Aorta (tissue), 5 donors: ENCODE data around the gene NID1. TPM values are rescaled to one million over a fixed set of nuclear protein-coding genes. Genes with fewer than 3 reads are reported as not detected.

Experiments
- ATAC-seq: fragments of 200-7000 bp; cut with Tn5 transposase; one replicate; pipeline ENCODE4 v1.9.1; 2022; ENCODE audit warnings: moderate library complexity; ENCODE audit not compliant: low FRiP score
- DNase-seq, 2 donors: peaks; one replicate each; pipeline ENCODE4 v3.0.0-alpha.2; 2020
- H3K27ac ChIP-seq, 2 donors: one replicate each; pipeline ENCODE4 v1.5.1; 2013; ENCODE audit warnings: low read length in 2 of 2, mild to moderate bottlenecking in 2 of 2, moderate library complexity in 2 of 2, control low read depth in 1 of 2, inconsistent platforms in 1 of 2, low read depth in 1 of 2
- H3K27me3 ChIP-seq, 2 donors: one replicate each; pipeline ENCODE4 v1.6.1; 2013; ENCODE audit warnings: control low read depth in 1 of 2, low read length in 1 of 2, mild to moderate bottlenecking in 1 of 2, moderate library complexity in 1 of 2; ENCODE audit not compliant: insufficient read depth in 2 of 2, control insufficient read depth in 1 of 2
- H3K36me3 ChIP-seq, 2 donors: one replicate each; pipeline ENCODE4 v1.6.1; 2013; ENCODE audit warnings: control low read depth in 1 of 2, low read length in 1 of 2, mild to moderate bottlenecking in 1 of 2; ENCODE audit not compliant: insufficient read depth in 2 of 2, control insufficient read depth in 1 of 2
- H3K4me1 ChIP-seq, 2 donors: one replicate each; pipeline ENCODE4 v1.6.1; 2013; ENCODE audit warnings: low read length in 2 of 2, control low read depth in 1 of 2, mild to moderate bottlenecking in 1 of 2, moderate library complexity in 1 of 2; ENCODE audit not compliant: insufficient read depth in 2 of 2, control insufficient read depth in 1 of 2
- H3K4me3 ChIP-seq, 2 donors: one replicate each; pipeline ENCODE4 v1.5.1; 2013; ENCODE audit warnings: low read length in 2 of 2, control low read depth in 1 of 2, mild to moderate bottlenecking in 1 of 2
- H3K9me3 ChIP-seq: one replicate; pipeline ENCODE4 v1.6.1; 2013; ENCODE audit warnings: mild to moderate bottlenecking, low read length; ENCODE audit not compliant: control insufficient read depth
- WGBS, 2 donors: extraction: QIAGEN DNeasy Blood & Tissue Kit; methylation state at CpG; one replicate each; pipeline ENCODE4 v1.1.7; 2013; 5-methylcytosine and 5-hydroxymethylcytosine counted together
- intact Hi-C, 2 donors: fragments of 100-400 bp; cut with DNase I; formaldehyde crosslinking; loops; one replicate each; pipeline versions ENCODE4 v1.14.2 to v1.15.0; 2022
- polyA plus RNA-seq, 2 donors: library from polyadenylated mRNA; stranded (reverse); fragments of 200-250 nt; gene quantifications; one replicate each; pipeline ENCODE4 v1.2.3, GENCODE V29; 2013
- total RNA-seq, 2 donors: library from RNA; stranded (reverse); fragmentation: NEBNext Ultra II Directional; extraction: Animal tissue kit (Norgen Biotek cat#: 25700); gene quantifications; one replicate each; pipeline ENCODE4 v1.2.1, GENCODE V29; 2021
- donor health status: healthy with polysubstance abuse.
- donor health status: Bipolar disorder and iron deficiency.
- donor health status: DM: no; HTN: no; CAD: no.
- donor health status: DM: no; HTN: no; CAD: no.
- donor health status: DM: yes; HTN: yes; CAD: no.

Gene NID1
- total and polyA plus RNA-seq, 4 donors = 11.0 to 69.5 (median 60.4) TPM

- DNase-seq (no peak), ATAC-seq (no peak)
- WGBS, 2 donors = 72 to 83% methylated on average over 3 of the region's 3 CpGs
- Histone ChIP-seq H3K27me3 (no peaks in the 10 kb centered on the region), H3K36me3 (peaks cover 0 to 4% of the 10 kb centered on the region in 2 donors), H3K9me3 (no peaks in the 10 kb centered on the region), H3K4me3 (no peak overlapping the region), H3K4me1 (no peaks in the 10 kb centered on the region), H3K27ac (no peak overlapping the region)
- intact Hi-C loops = no loop called here
Observed at GRCh38 chr1:236044341-236044740, 20.5 kb downstream of the NID1 start.

DNA sequence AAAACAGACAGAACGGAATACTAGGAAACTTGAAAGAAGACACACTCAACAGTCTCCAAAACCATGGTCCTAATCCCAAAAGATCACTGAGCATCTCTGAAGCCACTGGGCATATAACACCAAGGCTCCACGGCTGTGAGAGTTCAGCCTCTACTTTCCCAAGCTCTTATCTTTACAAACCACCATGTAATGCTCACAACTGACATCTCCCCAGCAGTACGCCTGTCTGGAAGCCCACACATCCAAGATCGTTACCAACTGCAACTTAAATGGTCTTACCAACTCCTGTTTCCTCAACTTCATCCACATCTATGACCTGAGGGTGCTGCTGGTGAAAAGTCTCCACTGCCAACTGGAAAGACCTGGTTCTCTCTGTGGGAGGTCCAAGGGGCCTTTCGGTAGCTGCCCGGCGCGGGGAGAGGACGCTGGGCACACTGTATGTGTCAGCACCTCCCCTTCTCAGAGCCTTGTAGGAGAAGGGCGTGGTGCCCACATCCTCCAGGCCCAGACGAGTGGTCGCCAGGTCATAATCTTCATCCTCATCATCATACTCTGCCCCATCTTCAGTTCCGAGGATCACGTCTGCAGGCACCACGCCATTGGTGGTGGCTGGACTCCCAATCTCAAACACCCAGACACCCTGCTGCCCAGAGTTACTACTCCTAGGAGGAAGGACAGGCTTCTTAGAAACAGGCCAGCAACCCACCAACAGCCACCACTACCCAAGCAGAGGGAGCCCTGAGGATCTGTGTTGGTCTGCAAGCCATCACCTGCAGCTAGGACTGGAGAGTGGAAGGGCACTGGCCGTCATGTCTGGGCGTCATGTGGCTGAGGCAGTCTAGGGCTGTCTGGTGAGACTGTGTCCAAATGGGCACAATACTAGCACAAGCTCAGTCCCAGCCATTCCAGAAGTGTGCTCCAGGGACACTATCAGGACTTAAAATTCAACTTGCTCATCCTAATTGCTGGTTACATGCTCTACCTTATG is 23.0 kb downstream of the NID1 start:
- Histone ChIP-seq H3K9me3 (no peaks in the 10 kb centered on the region), H3K27me3 (no peaks in the 10 kb centered on the region), H3K36me3 (peaks cover 2 to 4% of the 10 kb centered on the region in 2 donors), H3K4me1 (no peaks in the 10 kb centered on the region), H3K4me3 (no peak overlapping the region), H3K27ac (no peak overlapping the region)
- 89 to 90% methylated on average over 17 of the region's 17 CpGs for WGBS, 2 donors
- ATAC-seq (no peak), DNase-seq (no peak)
- intact Hi-C loops = no loop called here

- H3K36me3 ChIP-seq = peaks cover 2 to 4% of the 10 kb centered on the region in 2 donors
- H3K9me3 ChIP-seq = no peaks in the 10 kb centered on the region
- no peaks in the 10 kb centered on the region for H3K4me1 ChIP-seq
- DNase-seq (no peak), ATAC-seq (peak; percentile 62)
- WGBS, 2 donors = 73 to 75% methylated on average over 13 of the region's 13 CpGs
- intact Hi-C loops = no loop called here
- no peak overlapping the region for H3K4me3 ChIP-seq
- no peaks in the 10 kb centered on the region for H3K27me3 ChIP-seq
- no peak overlapping the region for H3K27ac ChIP-seq
Observed at GRCh38 chr1:236039740-236040685, 24.9 kb downstream of the NID1 start.

DNA sequence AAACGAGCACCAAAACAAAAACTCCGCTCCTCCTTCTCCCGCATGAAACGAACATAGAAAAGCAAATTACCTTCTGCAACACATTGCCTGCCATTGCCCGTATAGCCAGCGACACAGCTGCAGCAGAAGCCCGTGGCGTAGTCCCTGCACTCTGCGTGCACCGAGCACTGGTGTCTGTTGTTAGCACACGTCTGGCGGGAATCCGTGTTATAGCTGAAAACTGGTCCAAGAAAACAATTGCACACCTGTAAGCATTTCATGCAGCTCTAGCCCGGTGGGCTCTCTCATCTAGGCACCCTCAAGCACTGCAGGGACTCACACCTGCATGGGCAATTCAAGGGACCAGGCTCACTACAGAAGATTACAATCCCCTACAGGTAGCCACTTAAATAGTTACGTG is 26.9 kb downstream of the NID1 start:
- Histone ChIP-seq H3K36me3 (peaks cover under 1 to 4% of the 10 kb centered on the region in 2 donors), H3K4me1 (no peaks in the 10 kb centered on the region), H3K27me3 (no peaks in the 10 kb centered on the region), H3K4me3 (no peak overlapping the region), H3K9me3 (no peaks in the 10 kb centered on the region), H3K27ac (no peak overlapping the region)
- ATAC-seq (no peak), DNase-seq (no peak)
- 96 to 97% methylated on average over 15 of the region's 15 CpGs for WGBS, 2 donors
- intact Hi-C loops = no loop called here

GRCh38 chr1:236035681-236036101 is 29.2 kb downstream of the NID1 start:
- no peaks in the 10 kb centered on the region for H3K9me3 ChIP-seq
- no peak overlapping the region for H3K4me3 ChIP-seq
- DNase-seq (no peak), ATAC-seq (peak; percentile 51)
- intact Hi-C loops = no loop called here
- no peaks in the 10 kb centered on the region for H3K4me1 ChIP-seq
- H3K36me3 ChIP-seq = peaks cover 2 to 7% of the 10 kb centered on the region in 2 donors
- no peaks in the 10 kb centered on the region for H3K27me3 ChIP-seq
- 61 to 63% methylated on average over 8 of the region's 8 CpGs for WGBS, 2 donors
- H3K27ac ChIP-seq = no peak overlapping the region

DNA sequence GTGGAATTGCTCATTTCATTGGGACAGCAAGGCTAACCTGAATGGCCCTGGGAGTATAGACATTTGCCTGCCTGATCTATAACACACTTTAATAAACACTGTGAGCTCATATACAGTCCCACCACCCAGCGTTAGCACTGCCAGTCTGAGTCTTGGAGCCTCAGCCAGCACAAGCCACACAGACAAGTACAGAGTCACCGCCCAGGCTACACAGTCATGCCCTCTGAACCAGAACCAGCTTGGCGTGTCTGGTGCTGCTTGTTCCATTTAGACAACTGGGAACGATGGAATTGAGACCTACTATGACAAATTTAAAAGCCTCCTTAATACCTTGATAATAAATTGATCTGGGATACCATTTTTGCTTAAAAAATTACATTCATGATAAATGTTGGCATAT is 31.6 kb downstream of the NID1 start:
- no peak overlapping the region for H3K4me3 ChIP-seq
- no peak for ATAC-seq
- WGBS, 2 donors = 91 to 92% methylated on average over 4 of the region's 4 CpGs
- no peaks in the 10 kb centered on the region for H3K4me1 ChIP-seq
- intact Hi-C loops = no loop called here
- H3K27me3 ChIP-seq = no peaks in the 10 kb centered on the region
- peaks cover 5 to 7% of the 10 kb centered on the region in 2 donors for H3K36me3 ChIP-seq
- DNase-seq = no peak
- H3K27ac ChIP-seq = no peak overlapping the region
- H3K9me3 ChIP-seq = no peaks in the 10 kb centered on the region

GRCh38 chr1:236030534-236030933 is 34.4 kb downstream of the NID1 start:
- DNase-seq (no peak), ATAC-seq (no peak)
- no peak overlapping the region for H3K27ac ChIP-seq
- no peaks in the 10 kb centered on the region for H3K4me1 ChIP-seq
- intact Hi-C loops = no loop called here
- no peaks in the 10 kb centered on the region for H3K27me3 ChIP-seq
- H3K36me3 ChIP-seq = peaks cover 3 to 10% of the 10 kb centered on the region in 2 donors
- H3K4me3 ChIP-seq = no peak overlapping the region
- WGBS, 2 donors = 51 to 58% methylated on average over 3 of the region's 3 CpGs
- no peaks in the 10 kb centered on the region for H3K9me3 ChIP-seq

GRCh38 chr1:236029428-236029940 is 35.4 kb downstream of the NID1 start:
- Histone ChIP-seq H3K9me3 (no peaks in the 10 kb centered on the region), H3K27me3 (no peaks in the 10 kb centered on the region), H3K36me3 (peaks cover 3 to 10% of the 10 kb centered on the region in 2 donors), H3K4me1 (no peaks in the 10 kb centered on the region), H3K27ac (no peak overlapping the region), H3K4me3 (no peak overlapping the region)
- ATAC-seq = no peak
- WGBS, 2 donors = 96 to 97% methylated on average over 26 of the region's 26 CpGs
- no peak for DNase-seq
- intact Hi-C loops = no loop called here
